Naive thymus-derived CD8-positive, alpha-beta T cell (primary cell): ENCODE measurements around the gene ZNF333. TPM values are rescaled to one million over a fixed set of nuclear protein-coding genes. Genes with fewer than 3 reads are reported as not detected.
"Not testable (repeated sequence)": the region's sequence is repeated elsewhere in the genome, so short reads cannot be mapped to it uniquely, and the experiment has no call there.

Source experiments
- ATAC-seq, 2 donors: fragments of 150-1000 bp; cut with Tn5 transposase in 1 of 2; sonication (Bioruptor Pico), chemical (Tn5 transposase) in 1 of 2; 1 replicate in 1 of 2; 2 replicates in 1 of 2; pipeline ENCODE4 v1.10.0; 2021; ENCODE audit warnings: mild to moderate bottlenecking in 2 of 2, moderate library complexity in 2 of 2
- POLR2A ChIA-PET: fragments of 350-600 bp; sonication (Branson Sonifier 250); formaldehyde crosslinking; loops from one replicate; lab custom pipeline; 2021; ENCODE audit warnings: antibody characterized with exemption; lab: Charles Lee
- DNase-seq, 10 donors: peaks; one replicate each; pipeline versions ENCODE4 v3.0.0 to v3.0.0-alpha.2; 2020 to 2022
- H3K27ac Mint-ChIP-seq, 10 donors: one replicate each; pipeline ENCODE4 v1.8.0; 2020 to 2022; ENCODE audit warnings: mild to moderate bottlenecking in 10 of 10, mixed read lengths in 10 of 10, moderate library complexity in 4 of 10, inconsistent platforms in 1 of 10
- H3K27me3 Mint-ChIP-seq, 5 donors: one replicate each; pipeline ENCODE4 v1.8.0; 2021 to 2022; ENCODE audit warnings: mixed read lengths in 5 of 5
- H3K36me3 Mint-ChIP-seq, 3 donors: one replicate each; pipeline ENCODE4 v1.8.0; 2020 to 2022; ENCODE audit warnings: mixed read lengths in 3 of 3, mild to moderate bottlenecking in 2 of 3, inconsistent platforms in 1 of 3
- H3K4me1 Mint-ChIP-seq, 4 donors: one replicate each; pipeline ENCODE4 v1.8.0; 2021 to 2022; ENCODE audit warnings: mixed read lengths in 4 of 4
- H3K4me3 Mint-ChIP-seq, 10 donors: one replicate each; pipeline ENCODE4 v1.8.0; 2020 to 2022; ENCODE audit warnings: mild to moderate bottlenecking in 10 of 10, mixed read lengths in 10 of 10, moderate library complexity in 6 of 10, inconsistent platforms in 1 of 10
- H3K9me3 Mint-ChIP-seq, 9 donors: one replicate each; pipeline ENCODE4 v1.8.0; 2020 to 2022; ENCODE audit warnings: mixed read lengths in 9 of 9, mild to moderate bottlenecking in 3 of 9, inconsistent platforms in 1 of 9, moderate library complexity in 1 of 9
- polyA plus RNA-seq, 3 donors: library from polyadenylated mRNA; unstranded; fragments of 300-500 nt; fragmentation: Illumina TruSeq; gene quantifications; one replicate each; pipeline ENCODE4 v1.2.3, GENCODE V29; 2021
- total RNA-seq, 8 experiments: library from RNA in 2 of 8; stranded (reverse) in 2 of 8; gene quantifications; one replicate each; pipeline ENCODE4 v1.2.3 and lab custom pipeline; 2021 to 2026

Gene ZNF333
- total and polyA plus RNA-seq, 5 experiments from 2014 or later = 7.6 to 41.5 (median 8.1) TPM

- no peak overlapping the region for H3K27ac Mint-ChIP-seq
Measured at GRCh38 chr19:14758816-14759215, 69.0 kb downstream of the ZNF333 start.

GRCh38 chr19:14761607-14762006 lies 71.8 kb downstream of the ZNF333 start:
- POLR2A ChIA-PET = interaction anchor here (0.7 kb wide), 1 partner anchor 198 kb away, joined by 3 read pairs; no protein-coding TSS in a partner anchor
- H3K9me3 Mint-ChIP-seq = peaks cover 0 to 7% (median 0%) of the 10 kb centered on the region in 9 donors
- no peak for ATAC-seq
- H3K27ac Mint-ChIP-seq = peak overlapping the region in 1 of 10 donors; percentile 48
- no peak overlapping the region for H3K4me3 Mint-ChIP-seq
- H3K36me3 Mint-ChIP-seq = peaks cover 0 to 5% (median 0%) of the 10 kb centered on the region in 3 donors
- no peak for DNase-seq
- H3K27me3 Mint-ChIP-seq = peaks cover 7 to 31% (median 23%) of the 10 kb centered on the region in 5 donors
- no peaks in the 10 kb centered on the region for H3K4me1 Mint-ChIP-seq

More at GRCh38 chr19:14758816-14759215, 69.0 kb downstream of the ZNF333 start:
- DNase-seq = no peak
- Mint-ChIP-seq H3K36me3 (no peaks in the 10 kb centered on the region), H3K4me1 (no peaks in the 10 kb centered on the region), H3K4me3 (no peak overlapping the region), H3K27me3 (peaks cover 2 to 6% (median 3%) of the 10 kb centered on the region in 5 donors), H3K9me3 (peaks cover 0 to 7% (median 0%) of the 10 kb centered on the region in 9 donors)
- ATAC-seq = no peak
- POLR2A ChIA-PET = interaction anchor here (0.6 kb wide), 1 partner anchor 1437 kb away, joined by 3 read pairs; no protein-coding TSS in a partner anchor

- peaks cover 0 to 5% (median 0%) of the 10 kb centered on the region in 3 donors for H3K36me3 Mint-ChIP-seq
- peak overlapping the region in 1 of 10 donors; percentile 48 for H3K27ac Mint-ChIP-seq
- POLR2A ChIA-PET = no interaction called here
- DNase-seq = no peak
- H3K9me3 Mint-ChIP-seq = peaks cover 0 to 7% (median 0%) of the 10 kb centered on the region in 9 donors
- H3K4me1 Mint-ChIP-seq = no peaks in the 10 kb centered on the region
- H3K4me3 Mint-ChIP-seq = no peak overlapping the region
- peaks cover 7 to 31% (median 23%) of the 10 kb centered on the region in 5 donors for H3K27me3 Mint-ChIP-seq
- no peak for ATAC-seq
Measured at GRCh38 chr19:14762111-14762510, 72.3 kb downstream of the ZNF333 start.

GRCh38 chr19:14763497-14764145 lies 73.8 kb downstream of the ZNF333 start:
- peaks cover 0 to 5% (median 0%) of the 10 kb centered on the region in 3 donors for H3K36me3 Mint-ChIP-seq
- H3K4me1 Mint-ChIP-seq = no peaks in the 10 kb centered on the region
- H3K9me3 Mint-ChIP-seq = peaks cover 0 to 7% (median 0%) of the 10 kb centered on the region in 9 donors
- POLR2A ChIA-PET = no interaction called here
- H3K4me3 Mint-ChIP-seq = no peak overlapping the region
- H3K27me3 Mint-ChIP-seq = peaks cover 7 to 35% (median 31%) of the 10 kb centered on the region in 5 donors
- H3K27ac Mint-ChIP-seq = no peak overlapping the region
- ATAC-seq (no peak), DNase-seq (no peak)

- Mint-ChIP-seq H3K4me1 (no peaks in the 10 kb centered on the region), H3K36me3 (peaks cover 0 to 5% (median 0%) of the 10 kb centered on the region in 3 donors), H3K27ac (no peak overlapping the region), H3K4me3 (no peak overlapping the region), H3K9me3 (peaks cover 0 to 7% (median 0%) of the 10 kb centered on the region in 9 donors), H3K27me3 (peaks cover 7 to 40% (median 31%) of the 10 kb centered on the region in 5 donors)
- DNase-seq = no peak
- POLR2A ChIA-PET = interaction anchor here (1.3 kb wide), 1 partner anchor 17 kb away, joined by 3 read pairs; no protein-coding TSS in a partner anchor
- no peak for ATAC-seq
Measured at GRCh38 chr19:14764401-14764800, 74.6 kb downstream of the ZNF333 start.

- Mint-ChIP-seq H3K27me3 (peaks cover 7 to 40% (median 34%) of the 10 kb centered on the region in 5 donors), H3K27ac (peak overlapping the region in 2 of 10 donors; percentile 43 to 89)
- ATAC-seq = peak; percentile 25 to 44
- not testable (repeated sequence) for H3K4me3 Mint-ChIP-seq, H3K36me3 Mint-ChIP-seq, H3K9me3 Mint-ChIP-seq, DNase-seq, H3K4me1 Mint-ChIP-seq
- POLR2A ChIA-PET = interaction anchor here (1.3 kb wide), 1 partner anchor 16 kb away, joined by 3 read pairs; no protein-coding TSS in a partner anchor
Measured at GRCh38 chr19:14765403-14765802, 75.6 kb downstream of the ZNF333 start.

- H3K27ac Mint-ChIP-seq, DNase-seq, H3K36me3 Mint-ChIP-seq, POLR2A ChIA-PET, H3K4me1 Mint-ChIP-seq, H3K9me3 Mint-ChIP-seq, H3K4me3 Mint-ChIP-seq, ATAC-seq: not testable (repeated sequence)
- peaks cover 7 to 42% (median 34%) of the 10 kb centered on the region in 5 donors for H3K27me3 Mint-ChIP-seq
Measured at GRCh38 chr19:14765841-14766240, 76.0 kb downstream of the ZNF333 start.

- Mint-ChIP-seq H3K4me3 (no peak overlapping the region), H3K36me3 (peaks cover 0 to 5% (median 0%) of the 10 kb centered on the region in 3 donors), H3K9me3 (peaks cover 0 to 2% (median 0%) of the 10 kb centered on the region in 9 donors), H3K4me1 (no peaks in the 10 kb centered on the region), H3K27ac (no peak overlapping the region), H3K27me3 (peaks cover 5 to 46% (median 38%) of the 10 kb centered on the region in 5 donors)
- POLR2A ChIA-PET = no interaction called here
- DNase-seq = no peak
- ATAC-seq = no peak
Measured at GRCh38 chr19:14767466-14767971, 77.7 kb downstream of the ZNF333 start.

GRCh38 chr19:14768001-14768400 lies 78.2 kb downstream of the ZNF333 start:
- POLR2A ChIA-PET = no interaction called here
- peaks cover 0 to 5% (median 0%) of the 10 kb centered on the region in 3 donors for H3K36me3 Mint-ChIP-seq
- peaks cover 5 to 48% (median 38%) of the 10 kb centered on the region in 5 donors for H3K27me3 Mint-ChIP-seq
- H3K4me3 Mint-ChIP-seq = no peak overlapping the region
- H3K4me1 Mint-ChIP-seq = no peaks in the 10 kb centered on the region
- ATAC-seq (no peak), DNase-seq (no peak)
- no peak overlapping the region for H3K27ac Mint-ChIP-seq
- H3K9me3 Mint-ChIP-seq = peaks cover 0 to 2% (median 0%) of the 10 kb centered on the region in 9 donors

GRCh38 chr19:14769201-14769600 lies 79.4 kb downstream of the ZNF333 start:
- DNase-seq (no peak), ATAC-seq (no peak)
- Mint-ChIP-seq H3K4me3 (no peak overlapping the region), H3K27ac (peak overlapping the region in 2 of 10 donors; percentile 48 to 67), H3K27me3 (peaks cover 5 to 49% (median 42%) of the 10 kb centered on the region in 5 donors), H3K36me3 (peaks cover 0 to 5% (median 0%) of the 10 kb centered on the region in 3 donors), H3K4me1 (no peaks in the 10 kb centered on the region), H3K9me3 (peaks cover 0 to 2% (median 0%) of the 10 kb centered on the region in 9 donors)
- POLR2A ChIA-PET = no interaction called here

- H3K4me3 Mint-ChIP-seq = no peak overlapping the region
- H3K4me1 Mint-ChIP-seq = no peaks in the 10 kb centered on the region
- H3K36me3 Mint-ChIP-seq = peaks cover 0 to 4% (median 0%) of the 10 kb centered on the region in 3 donors
- H3K27me3 Mint-ChIP-seq = peaks cover 3 to 45% (median 35%) of the 10 kb centered on the region in 5 donors
- H3K9me3 Mint-ChIP-seq = peaks cover 0 to 2% (median 0%) of the 10 kb centered on the region in 9 donors
- DNase-seq = no peak
- POLR2A ChIA-PET = no interaction called here
- H3K27ac Mint-ChIP-seq = no peak overlapping the region
- no peak for ATAC-seq
Measured at GRCh38 chr19:14770136-14770535, 80.3 kb downstream of the ZNF333 start.

GRCh38 chr19:14770944-14771839 lies 81.3 kb downstream of the ZNF333 start:
- Mint-ChIP-seq H3K36me3 (no peaks in the 10 kb centered on the region), H3K27me3 (peaks cover 6 to 48% (median 32%) of the 10 kb centered on the region in 5 donors), H3K4me3 (no peak overlapping the region), H3K9me3 (peaks cover 0 to 2% (median 0%) of the 10 kb centered on the region in 9 donors), H3K4me1 (peaks cover 5 to 10% (median 8%) of the 10 kb centered on the region in 4 donors), H3K27ac (no peak overlapping the region)
- no peak for DNase-seq
- POLR2A ChIA-PET = no interaction called here
- ATAC-seq = no peak
